Dedifferentiated amniotic fluid mesenchymal stem cell (primary cell): ENCODE data around the gene GIGYF2.

Experiments used
- DNase-seq: peaks from one replicate; pipeline ENCODE4 v3.0.0-alpha.2; 2016; ENCODE audit errors: extremely low spot score

GIGYF2 gene

GRCh38 chr2:232866104-232866503 is 169.0 kb downstream of the GIGYF2 start:
- DNase-seq = no peak

- no peak for DNase-seq
These were observed 172.2 kb downstream of the GIGYF2 start for GRCh38 chr2:232869138-232870017.

- DNase-seq = no peak
These were observed 173.1 kb downstream of the GIGYF2 start, which contains the start of gene SNORC for GRCh38 chr2:232870018-232870765. Gene SNORC, plus strand, starts transcription at chr2:232870264. Its CDS starts 78 bp downstream, at chr2:232870342.

- DNase-seq = no peak
These were observed 173.7 kb downstream of the GIGYF2 start for GRCh38 chr2:232870766-232871371.

- no peak for DNase-seq
These were observed 174.3 kb downstream of the GIGYF2 start for GRCh38 chr2:232871418-232871834.

- DNase-seq = no peak
These were observed 175.0 kb downstream of the GIGYF2 start for GRCh38 chr2:232871835-232872736.

GRCh38 chr2:232872826-232873225 is 175.7 kb downstream of the GIGYF2 start:
- DNase-seq = no peak

GRCh38 chr2:232873292-232873908 is 176.3 kb downstream of the GIGYF2 start:
- no peak for DNase-seq

GRCh38 chr2:232873909-232874641 is 176.9 kb downstream of the GIGYF2 start:
- no peak for DNase-seq

- no peak for DNase-seq
These were observed 177.6 kb downstream of the GIGYF2 start for GRCh38 chr2:232874677-232875223.

- DNase-seq = no peak
These were observed 178.4 kb downstream of the GIGYF2 start for GRCh38 chr2:232875256-232876121.

GRCh38 chr2:232876161-232876977 is 179.2 kb downstream of the GIGYF2 start:
- no peak for DNase-seq

- no peak for DNase-seq
These were observed 179.9 kb downstream of the GIGYF2 start for GRCh38 chr2:232876978-232877441.

- no peak for DNase-seq
These were observed 180.9 kb downstream of the GIGYF2 start for GRCh38 chr2:232877940-232878511.

GRCh38 chr2:232878855-232879617 is 181.9 kb downstream of the GIGYF2 start:
- DNase-seq = no peak

- DNase-seq = no peak
These were observed 182.7 kb downstream of the GIGYF2 start for GRCh38 chr2:232879618-232880494.
